ENCODE results near the gene CFAP97D1. TPM values are rescaled to one million over a fixed set of nuclear protein-coding genes. Genes with fewer than 3 reads are reported as not detected.
A peak's percentile ranks its signal among the peaks of the same experiment; 100 is the strongest.

The CFAP97D1 gene
- total and polyA plus RNA-seq, 10 of the 15 experiments (the other 5 are each of a cell fraction or from before 2014, with no cell fraction given), result 0.13 TPM; not detected in 9

GRCh38 chr17:43788540-43788939, 8.3 kb downstream of the CFAP97D1 start:
- Histone ChIP-seq H3K36me3 (ENCODE audit: control insufficient read depth in 2 of 2, insufficient read depth in 2 of 2, low read length in 1 of 2) (no peaks in the 10 kb centered on the region), H3K79me2 (ENCODE audit: control insufficient read depth, insufficient read depth, low read length) (no peaks in the 10 kb centered on the region), H2AFZ (ENCODE audit: control insufficient read depth, low read depth, low read length) (no peak overlapping the region), H3K9ac (ENCODE audit: control insufficient read depth, insufficient read depth, low read length) (no peak overlapping the region), H3K4me1 (ENCODE audit: control insufficient read depth, insufficient read depth, low read length) (no peaks in the 10 kb centered on the region), H3K4me3 (no peak overlapping the region), H3K27me3 (replicated peaks in 1 of 2; ENCODE audit: control insufficient read depth in 2 of 2, insufficient read depth in 2 of 2, low read length in 1 of 2) (no peaks in the 10 kb centered on the region; a peak in 1 of 4 replicates), H4K20me1 (ENCODE audit: control insufficient read depth, insufficient read depth) (no peaks in the 10 kb centered on the region), H3K4me2 (ENCODE audit: control insufficient read depth, insufficient read depth) (no peak overlapping the region), H3K27ac (ENCODE audit: control insufficient read depth, insufficient read depth) (no peak overlapping the region), H3K9me3 (replicated peaks; ENCODE audit: control insufficient read depth, insufficient read depth, low read length) (no peaks in the 10 kb centered on the region)
- ChIA-PET RAD21 (ENCODE audit: unreplicated experiment) (no interaction called here), CTCF (no interaction called here), POLR2A (no interaction called here), SMC1A (ENCODE audit: uncharacterized antibody, unreplicated experiment) (interaction anchor here (0.6 kb wide), 1 partner anchor 14 kb away, joined by 3 read pairs; no protein-coding TSS in a partner anchor)
- intact Hi-C loops (cut with micrococcal nuclease; ENCODE audit: unreplicated experiment), result no loop called here
- DNase-seq (ENCODE audit: low read depth, low spot score) (no peak), FAIRE-seq (no peak), ATAC-seq (peak; percentile 55)
- in situ Hi-C loops (cut with MboI), result no loop called here
- WGBS (ENCODE audit: insufficient coverage, insufficient replicate concordance, low lambda C conversion rate, missing lambda C conversion rate), result 2% methylated on average over 5 of the region's 5 CpGs
- no TSS peak for BruUV-seq (replicated peaks)
- TF ChIP-seq EED (IDR thresholded peaks at IDR 0.05; ENCODE audit: low read depth), result 0 out of 2 replicates have a peak, but pooled peaks have one; percentile 20
- TF ChIP-seq ZNF207 (IDR thresholded peaks at IDR 0.05; ENCODE audit: borderline replicate concordance), result no peak
- TF ChIP-seq JUNB (IDR thresholded peaks at IDR 0.05), result peak; percentile 44; the same call in 1 of the 2 replicates
- no peak for TF ChIP-seq RBBP5 (conservative IDR thresholded peaks at IDR 0.05)
- no peak for TF ChIP-seq FOXK2 (IDR thresholded peaks at IDR 0.05)
- no peak for TF ChIP-seq RAD51 (IDR thresholded peaks at IDR 0.05)
- TF ChIP-seq ZSCAN29 (IDR thresholded peaks at IDR 0.05), result no peak
- no peak for TF ChIP-seq SMAD5 (IDR thresholded peaks at IDR 0.05; ENCODE audit: low read depth)
- TF ChIP-seq GATAD2B (conservative IDR thresholded peaks at IDR 0.05; ENCODE audit: low read depth), result no peak
- no peak for TF ChIP-seq ZNF687 (IDR thresholded peaks at IDR 0.05)
- TF ChIP-seq CHD4 (IDR thresholded peaks at IDR 0.05), result no peak
- no peak for TF ChIP-seq ZBTB40 (IDR thresholded peaks at IDR 0.05; ENCODE audit: borderline replicate concordance)
- TF ChIP-seq NFYA (IDR thresholded peaks at IDR 0.05; ENCODE audit: borderline replicate concordance, low read depth, low read length), result no peak
- no peak for TF ChIP-seq MYC (IDR thresholded peaks at IDR 0.05; ENCODE audit: insufficient read depth, insufficient read length, insufficient replicate concordance, low read length, severe bottlenecking)
- TF ChIP-seq PML (IDR thresholded peaks at IDR 0.05; ENCODE audit: low read length), result no peak
- TF ChIP-seq PKNOX1 (IDR thresholded peaks at IDR 0.05), result no peak
- TF ChIP-seq IKZF2 (IDR thresholded peaks at IDR 0.05), result peak; percentile 21 to 41; a peak in 3 of 4 replicates
- TF ChIP-seq WRNIP1 (IDR thresholded peaks at IDR 0.05; ENCODE audit: borderline replicate concordance, low read depth, low read length), result no peak

Measured in GM12878 (cell line).